ENCODE data around the gene NCBP3.

DNA sequence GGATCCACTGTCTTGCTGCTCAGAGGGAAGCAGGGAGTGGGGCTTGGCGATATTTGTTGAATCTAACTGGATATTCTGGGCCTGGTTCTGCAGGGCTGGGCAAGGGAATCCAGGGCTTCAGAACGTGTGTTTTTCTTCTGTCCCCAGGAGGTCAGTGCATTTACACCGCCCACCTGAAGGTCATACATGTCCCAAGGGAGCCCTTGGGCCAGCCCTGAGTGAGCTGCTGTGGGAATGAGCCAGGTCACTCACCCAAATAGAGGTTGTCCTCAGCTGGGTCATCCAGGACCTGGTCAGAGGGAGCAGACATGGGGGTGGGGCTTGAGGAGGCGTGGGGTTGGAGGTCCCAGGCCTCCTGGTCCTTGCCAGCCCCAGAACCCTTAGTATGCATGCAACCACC, 36.2 kb upstream of the NCBP3 start:
- no peak for TF ChIP-seq CTCF (IDR thresholded peaks at IDR 0.05; ENCODE audit: low read depth, low read length)
- no peak for TF ChIP-seq MAX (IDR thresholded peaks at IDR 0.05; ENCODE audit: low read depth, low read length)
- no peak for TF ChIP-seq POLR2A (IDR thresholded peaks at IDR 0.05; ENCODE audit: extremely low read depth, insufficient read length)
- TF ChIP-seq MYC (IDR thresholded peaks at IDR 0.05; ENCODE audit: low read depth, low read length): no peak
